ENCODE measurements around the gene RAB11A. TPM values are rescaled to one million over a fixed set of nuclear protein-coding genes. Genes with fewer than 3 reads are reported as not detected.

The RAB11A gene
- total and polyA plus RNA-seq, 8 donors: 129 to 360 (median 183) TPM

DNA sequence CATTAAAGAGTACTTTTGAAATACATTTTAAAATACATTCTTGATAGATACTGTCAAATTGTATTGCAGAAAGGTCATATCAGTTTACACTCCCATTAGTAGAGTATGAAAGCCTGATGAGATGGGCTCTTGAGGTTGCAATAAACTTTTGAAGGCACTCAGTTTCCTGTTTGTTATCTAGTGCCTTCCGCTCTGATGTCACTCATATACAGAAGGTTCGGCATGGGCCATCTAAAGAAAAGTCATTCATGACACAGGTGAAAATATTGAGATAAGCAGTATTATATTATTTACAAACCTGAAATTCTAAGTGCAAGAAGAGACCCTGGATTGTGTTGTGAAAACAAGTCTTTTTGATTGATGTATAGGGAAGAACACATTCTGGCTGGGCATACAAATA, 40.7 kb upstream of the RAB11A start:
- intact Hi-C loops (cut with DNase I; ENCODE audit: low total_unique reads): no loop called here
- H3K9me3 ChIP-seq: no peaks in the 10 kb centered on the region
- no peaks in the 10 kb centered on the region for H3K36me3 ChIP-seq
- WGBS, 5 donors: 77 to 93% (median 84%) methylated on average over 2 of the region's 2 CpGs
- TF ChIP-seq POLR2A (IDR thresholded peaks at IDR 0.05) (no peak), POLR2AphosphoS5 (IDR thresholded peaks at IDR 0.05) (no peak), EP300 (IDR thresholded peaks at IDR 0.05) (no peak)
- TF ChIP-seq, protein P1, sequence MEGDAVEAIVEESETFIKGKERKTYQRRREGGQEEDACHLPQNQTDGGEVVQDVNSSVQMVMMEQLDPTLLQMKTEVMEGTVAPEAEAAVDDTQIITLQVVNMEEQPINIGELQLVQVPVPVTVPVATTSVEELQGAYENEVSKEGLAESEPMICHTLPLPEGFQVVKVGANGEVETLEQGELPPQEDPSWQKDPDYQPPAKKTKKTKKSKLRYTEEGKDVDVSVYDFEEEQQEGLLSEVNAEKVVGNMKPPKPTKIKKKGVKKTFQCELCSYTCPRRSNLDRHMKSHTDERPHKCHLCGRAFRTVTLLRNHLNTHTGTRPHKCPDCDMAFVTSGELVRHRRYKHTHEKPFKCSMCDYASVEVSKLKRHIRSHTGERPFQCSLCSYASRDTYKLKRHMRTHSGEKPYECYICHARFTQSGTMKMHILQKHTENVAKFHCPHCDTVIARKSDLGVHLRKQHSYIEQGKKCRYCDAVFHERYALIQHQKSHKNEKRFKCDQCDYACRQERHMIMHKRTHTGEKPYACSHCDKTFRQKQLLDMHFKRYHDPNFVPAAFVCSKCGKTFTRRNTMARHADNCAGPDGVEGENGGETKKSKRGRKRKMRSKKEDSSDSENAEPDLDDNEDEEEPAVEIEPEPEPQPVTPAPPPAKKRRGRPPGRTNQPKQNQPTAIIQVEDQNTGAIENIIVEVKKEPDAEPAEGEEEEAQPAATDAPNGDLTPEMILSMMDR (IDR thresholded peaks at IDR 0.05): no peak
- H3K4me1 ChIP-seq: peaks cover 18 to 43% (median 30%) of the 10 kb centered on the region in 4 donors
- no peaks in the 10 kb centered on the region for H3K27me3 ChIP-seq
- peak in 1 of 2 donors; percentile 42 for DNase-seq
- no peak overlapping the region for H3K4me3 ChIP-seq
- H3K27ac ChIP-seq: peak overlapping the region in 1 of 5 donors; percentile 11

DNA sequence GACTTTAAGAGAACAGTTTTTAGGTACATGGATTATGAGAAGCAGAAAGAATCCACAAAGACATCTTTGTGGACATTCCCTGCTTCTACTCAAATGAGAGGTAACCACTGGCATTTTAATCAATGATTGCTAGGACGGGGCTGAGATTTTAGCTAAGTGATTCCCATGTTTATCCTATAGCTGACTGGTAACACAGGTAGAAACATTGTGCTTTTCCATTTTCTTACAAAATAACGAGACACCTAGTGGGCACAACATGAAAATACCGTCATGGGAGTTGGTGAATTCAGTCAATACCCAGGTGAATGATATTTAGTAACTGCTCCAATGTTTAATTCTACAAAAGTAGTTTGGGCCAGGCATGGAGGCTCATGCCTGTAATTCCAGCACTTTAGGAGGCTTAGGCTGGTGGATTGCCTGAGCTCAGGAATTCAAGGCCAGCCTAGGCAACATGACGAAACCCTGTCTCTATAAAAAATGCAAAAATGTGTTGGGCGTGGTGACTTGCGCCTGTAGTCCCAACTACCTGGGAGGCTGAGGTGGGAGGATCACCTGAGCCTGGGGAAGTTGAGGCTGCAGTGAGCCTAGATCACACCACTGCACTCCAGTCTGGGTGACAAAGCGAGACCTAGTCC, 40.0 kb upstream of the RAB11A start:
- DNase-seq: peak in 1 of 2 donors; percentile 57
- H3K9me3 ChIP-seq: no peaks in the 10 kb centered on the region
- intact Hi-C loops (cut with DNase I; ENCODE audit: low total_unique reads): no loop called here
- no peaks in the 10 kb centered on the region for H3K27me3 ChIP-seq
- TF ChIP-seq EP300 (IDR thresholded peaks at IDR 0.05): no peak
- TF ChIP-seq, protein P1 (IDR thresholded peaks at IDR 0.05): peak in 3 of 7 experiments; percentile 19 to 46 (median 41)
- WGBS, 5 donors: 57 to 62% (median 60%) methylated on average over 7 of the region's 7 CpGs
- peaks cover 25 to 46% (median 34%) of the 10 kb centered on the region in 4 donors for H3K4me1 ChIP-seq
- H3K4me3 ChIP-seq: no peak overlapping the region
- H3K36me3 ChIP-seq: no peaks in the 10 kb centered on the region
- H3K27ac ChIP-seq: peak overlapping the region in 1 of 5 donors; percentile 11

DNA sequence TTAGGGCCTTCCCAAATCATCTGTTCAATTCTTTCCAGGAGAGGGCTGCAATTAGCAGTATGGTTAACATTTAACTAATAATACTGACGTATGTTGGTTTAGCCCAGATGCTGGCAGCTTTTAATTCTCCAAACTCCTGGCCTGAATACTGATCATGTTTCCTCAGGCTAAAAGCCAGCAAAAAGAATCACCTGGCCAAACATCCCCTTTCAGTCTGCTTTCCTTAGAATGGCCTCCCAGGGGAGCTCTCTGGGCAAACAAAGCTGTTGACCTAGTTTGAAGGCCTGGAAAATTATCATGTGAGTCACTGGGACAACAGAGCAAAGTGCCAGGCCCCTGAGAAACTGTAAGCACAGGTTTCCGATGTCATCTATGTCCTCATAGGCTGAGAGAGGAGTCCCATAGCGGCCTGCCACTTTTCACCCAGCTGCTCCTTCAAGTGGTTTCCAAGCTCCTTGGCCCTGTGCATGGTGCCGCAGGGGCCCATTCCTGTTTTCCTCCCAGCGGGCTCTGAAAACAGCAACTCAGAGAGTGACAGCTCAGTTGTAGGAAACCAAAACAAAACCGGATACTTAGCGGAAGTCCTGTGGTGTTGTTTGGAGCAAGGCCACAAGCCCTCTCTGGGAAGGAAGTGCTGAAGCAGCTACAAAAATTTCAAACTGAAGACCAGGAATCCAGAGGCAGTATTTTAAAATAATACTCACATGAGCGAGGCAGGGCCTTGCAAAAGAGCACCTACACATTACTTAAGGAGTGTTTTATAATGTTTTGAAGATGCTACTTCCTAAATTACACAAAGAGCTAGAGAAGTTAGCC, 36.5 kb upstream of the RAB11A start:
- 5 to 30% (median 7%) methylated on average over 5 to 8 of the region's 8 CpGs for WGBS, 5 donors
- H3K27ac ChIP-seq: peak overlapping the region; percentile 79 to 94 (median 86)

DNA sequence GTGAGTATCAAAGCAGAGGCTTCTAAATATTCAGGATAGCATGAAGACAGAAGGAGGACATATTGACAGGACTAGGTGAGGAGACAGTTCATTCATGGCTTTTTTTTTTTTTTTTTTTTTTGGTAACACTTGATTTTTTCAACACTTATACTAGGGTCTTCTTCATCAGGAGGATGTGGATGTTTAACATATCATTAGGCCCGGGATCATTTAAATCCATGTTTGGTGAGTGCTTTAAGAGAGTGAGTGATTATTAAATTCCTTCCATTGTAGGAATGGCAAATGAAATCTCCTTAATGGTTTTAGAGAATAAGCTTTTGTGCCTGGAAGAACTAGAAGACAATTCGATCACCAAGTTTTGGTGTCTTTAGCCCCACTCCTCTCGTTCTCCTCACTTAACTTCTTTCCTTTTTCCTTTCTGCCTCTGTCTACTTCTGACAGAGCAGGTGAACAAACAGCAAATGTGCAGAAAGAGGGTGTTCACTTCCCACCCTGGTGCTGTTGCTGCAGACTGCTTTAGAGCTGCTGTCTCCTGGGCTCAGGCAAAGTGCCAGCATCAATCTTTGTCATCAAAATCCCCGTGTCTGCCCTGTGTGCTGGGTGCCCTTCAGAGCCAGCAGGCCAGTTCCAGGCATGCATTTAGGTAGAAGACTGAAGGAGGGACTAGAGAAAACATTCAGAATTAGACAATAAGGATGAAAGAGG, 35.6 kb upstream of the RAB11A start:
- Histone ChIP-seq H3K4me3 (no peak overlapping the region), H3K27ac (peak overlapping the region; percentile 79 to 94 (median 86)), H3K4me1 (peaks cover 26 to 54% (median 39%) of the 10 kb centered on the region in 4 donors), H3K36me3 (no peaks in the 10 kb centered on the region), H3K27me3 (no peaks in the 10 kb centered on the region), H3K9me3 (no peaks in the 10 kb centered on the region)
- intact Hi-C loops (cut with DNase I; ENCODE audit: low total_unique reads): no loop called here
- peak; percentile 43 to 60 for DNase-seq
- TF ChIP-seq POLR2A (IDR thresholded peaks at IDR 0.05): no peak
- no peak for TF ChIP-seq POLR2AphosphoS5 (IDR thresholded peaks at IDR 0.05)
- TF ChIP-seq, protein P1 (IDR thresholded peaks at IDR 0.05): no peak
- TF ChIP-seq EP300 (IDR thresholded peaks at IDR 0.05): no peak
- WGBS, 5 donors: 41 to 48% (median 44%) methylated on average over 4 of the region's 4 CpGs

More for the DNA sequence above, 36.5 kb upstream of the RAB11A start:
- peak overlapping the region; percentile 3 to 25 (median 6) for H3K4me3 ChIP-seq
- no peaks in the 10 kb centered on the region for H3K9me3 ChIP-seq
- H3K27me3 ChIP-seq: no peaks in the 10 kb centered on the region
- peaks cover 26 to 49% (median 39%) of the 10 kb centered on the region in 4 donors for H3K4me1 ChIP-seq
- TF ChIP-seq EP300 (IDR thresholded peaks at IDR 0.05): no peak
- TF ChIP-seq POLR2AphosphoS5 (IDR thresholded peaks at IDR 0.05): peak; percentile 62 to 76 (median 65)
- intact Hi-C loops (cut with DNase I; ENCODE audit: low total_unique reads): no loop called here
- H3K36me3 ChIP-seq: no peaks in the 10 kb centered on the region
- DNase-seq: peak; percentile 89 to 96
